HG02840 (cell line): Measurements from ENCODE around the gene MYO1G.
"Not testable (repeated sequence)": the region's sequence is repeated elsewhere in the genome, so short reads cannot be mapped to it uniquely, and the experiment has no call there.

Source experiments
- ATAC-seq: cut with Tn5 transposase; IDR thresholded peaks from one replicate; pipeline ENCODE4 v1.9.1; 2021; ENCODE audit warnings: mild to moderate bottlenecking, moderate library complexity, moderate number of reproducible peaks; ENCODE audit not compliant: unreplicated experiment, low FRiP score

MYO1G gene

DNA sequence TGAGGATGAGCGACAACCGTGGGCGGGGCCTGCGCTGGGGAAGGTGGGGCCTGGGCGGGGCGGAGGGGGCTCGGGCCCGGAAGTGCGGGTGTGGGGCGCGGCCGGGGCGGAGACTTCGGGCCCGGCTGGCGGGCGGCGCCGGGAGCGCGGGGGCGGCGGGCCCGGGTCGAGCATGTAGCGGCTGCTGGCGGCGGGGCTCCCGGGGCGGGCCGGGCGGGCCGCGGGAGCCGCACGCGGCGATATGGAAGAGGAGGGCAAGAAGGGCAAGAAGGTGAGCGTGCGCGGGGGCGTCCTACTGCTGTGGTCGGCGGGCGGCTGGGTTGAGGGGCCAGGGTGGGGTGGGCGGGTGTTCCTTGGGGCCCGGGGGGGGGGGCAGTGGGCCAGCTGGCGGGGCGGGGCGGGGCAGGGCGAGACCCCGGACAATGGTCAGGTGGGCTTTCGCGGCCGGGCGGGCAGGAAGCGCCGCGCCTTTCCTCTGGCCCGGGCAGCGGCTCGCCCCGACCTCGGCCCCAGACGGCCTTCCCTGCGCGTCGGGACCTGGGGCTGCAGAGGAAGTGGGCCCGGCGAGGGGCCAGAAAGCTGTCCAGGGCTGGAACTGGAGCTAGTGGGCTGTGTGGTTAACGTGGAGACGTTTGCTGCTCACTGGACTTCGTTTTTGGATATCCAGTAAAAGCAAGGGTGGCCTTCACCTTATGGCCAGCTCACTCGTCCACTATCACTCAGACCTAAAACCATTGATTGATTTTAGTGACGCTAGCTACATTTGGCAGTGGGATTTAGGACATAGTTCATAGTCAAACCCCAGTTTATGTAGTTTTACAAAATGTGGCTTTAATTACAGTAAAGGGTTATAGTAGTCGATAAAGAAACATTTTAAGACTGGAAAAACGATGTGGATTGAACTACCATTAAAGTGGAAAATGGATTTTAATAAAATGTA, 21.5 kb upstream of the MYO1G start, which contains the start of gene CCM2:
CCM2 (plus strand) TSS at position 109 of the 940 bp plus-strand sequence; CDS start at position 242, 133 bp downstream.
- ATAC-seq = peak; percentile 1

GRCh38 chr7:44999245-45000092, 20.7 kb upstream of the MYO1G start:
- ATAC-seq = peak; percentile 66

DNA sequence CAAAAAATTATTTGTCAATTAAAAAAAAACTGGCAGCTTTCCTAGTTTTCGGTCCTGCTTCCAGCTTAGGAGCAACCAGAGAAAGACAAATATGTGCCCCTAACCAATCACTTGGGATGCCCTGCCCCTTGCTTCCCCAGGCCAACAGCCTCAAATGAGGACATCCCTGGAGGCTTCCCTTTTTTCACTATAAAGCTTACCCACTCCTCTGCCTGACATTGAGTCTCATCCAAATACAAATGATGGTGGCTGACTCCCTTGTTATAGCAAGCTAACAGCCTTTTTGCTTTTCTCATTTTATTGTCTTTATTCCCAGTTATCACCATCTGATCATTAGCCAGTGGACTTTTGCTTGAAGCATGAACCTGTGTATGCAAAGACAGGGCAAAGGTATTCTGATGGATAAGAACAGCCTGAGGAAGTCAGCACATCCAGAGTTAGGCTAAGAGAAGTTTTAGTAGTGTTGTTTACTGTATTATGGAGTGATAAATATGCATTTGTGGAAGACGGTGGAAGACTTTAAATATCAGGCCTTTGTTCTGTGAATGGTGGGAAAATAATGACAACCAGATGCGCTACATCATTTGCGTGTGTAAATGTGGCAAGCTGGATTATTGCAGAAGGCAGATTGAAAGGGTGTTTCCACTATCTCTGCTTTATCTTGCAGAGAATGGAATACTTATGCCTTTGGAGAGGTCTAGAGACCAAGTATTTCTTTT, 19.5 kb upstream of the MYO1G start:
- no peak for ATAC-seq

DNA sequence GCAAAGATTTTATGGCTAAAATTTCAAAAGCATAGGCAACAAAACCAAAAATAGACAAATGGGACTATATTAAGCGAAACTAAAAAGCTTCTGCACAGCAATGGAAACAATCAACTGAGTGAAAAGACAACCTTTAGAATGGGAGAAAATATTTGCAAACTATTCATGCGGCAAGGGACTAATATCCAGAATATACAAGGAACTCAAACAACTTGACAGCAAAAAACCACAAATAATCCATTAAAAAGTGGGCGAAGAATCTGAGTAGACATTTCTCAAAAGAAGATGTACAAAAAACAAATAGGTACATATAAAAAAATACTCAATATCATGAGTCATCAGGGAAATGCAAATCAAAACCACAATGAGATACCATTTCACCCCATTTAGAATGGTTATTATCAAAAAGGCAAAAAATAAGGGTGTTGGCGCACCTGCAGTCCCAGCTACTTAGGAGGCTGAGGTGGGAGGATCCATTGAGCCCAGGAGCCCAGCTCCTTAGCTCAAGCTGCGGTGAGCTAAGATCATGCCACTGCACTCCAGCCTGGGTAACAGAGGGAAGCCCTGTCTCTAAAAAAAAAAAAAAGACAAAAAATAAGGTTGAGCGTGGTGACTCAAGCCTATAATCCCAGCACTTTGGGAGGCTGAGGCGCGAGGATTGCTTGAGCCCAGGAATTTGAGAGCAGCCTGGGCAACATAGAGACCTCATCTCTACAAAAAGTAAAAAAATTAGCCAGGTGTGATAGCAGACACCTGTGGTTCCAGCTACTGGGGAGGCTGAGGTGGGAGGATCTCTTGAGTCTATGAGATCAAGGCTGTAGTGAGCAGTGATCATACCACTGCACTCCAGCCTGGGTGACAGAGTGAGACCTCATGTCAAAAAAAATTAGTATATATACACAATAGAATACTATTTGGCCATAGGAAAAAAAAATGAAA, 17.0 kb upstream of the MYO1G start:
- ATAC-seq = no peak

GRCh38 chr7:44994877-44995554, 16.2 kb upstream of the MYO1G start:
- ATAC-seq = no peak

DNA sequence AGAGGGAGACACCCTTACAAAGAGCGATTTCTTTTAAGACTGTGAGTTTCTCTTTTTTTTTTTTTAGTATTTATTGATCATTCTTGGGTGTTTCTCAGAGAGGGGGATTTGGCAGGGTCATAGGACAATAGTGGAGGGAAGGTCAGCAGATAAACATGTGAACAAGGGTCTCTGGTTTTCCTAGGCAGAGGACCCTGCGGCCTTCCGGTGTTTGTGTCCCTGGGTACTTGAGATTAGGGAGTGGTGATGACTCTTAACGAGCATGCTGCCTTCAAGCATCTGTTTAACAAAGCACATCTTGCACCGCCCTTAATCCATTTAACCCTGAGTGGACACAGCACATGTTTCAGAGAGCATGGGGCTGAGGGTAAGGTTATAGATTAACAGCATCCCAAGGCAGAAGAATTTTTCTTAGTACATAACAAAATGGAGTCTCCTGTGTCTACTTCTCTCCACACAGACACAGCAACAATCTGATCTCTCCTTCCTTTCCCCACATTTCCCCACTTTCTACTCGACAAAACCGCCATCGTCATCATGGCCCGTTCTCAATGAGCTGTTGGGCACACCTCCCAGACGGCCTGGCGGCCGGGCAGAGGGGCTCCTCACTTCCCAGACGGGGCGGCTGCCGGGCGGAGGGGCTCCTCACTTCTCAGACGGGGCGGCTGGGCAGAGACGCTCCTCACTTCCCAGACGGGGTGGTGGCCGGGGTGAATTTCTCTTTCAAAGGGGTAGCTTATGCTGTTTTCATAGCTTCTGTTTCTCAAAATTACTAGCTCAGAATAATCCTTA, 13.4 kb upstream of the MYO1G start:
- not testable (repeated sequence) for ATAC-seq

DNA sequence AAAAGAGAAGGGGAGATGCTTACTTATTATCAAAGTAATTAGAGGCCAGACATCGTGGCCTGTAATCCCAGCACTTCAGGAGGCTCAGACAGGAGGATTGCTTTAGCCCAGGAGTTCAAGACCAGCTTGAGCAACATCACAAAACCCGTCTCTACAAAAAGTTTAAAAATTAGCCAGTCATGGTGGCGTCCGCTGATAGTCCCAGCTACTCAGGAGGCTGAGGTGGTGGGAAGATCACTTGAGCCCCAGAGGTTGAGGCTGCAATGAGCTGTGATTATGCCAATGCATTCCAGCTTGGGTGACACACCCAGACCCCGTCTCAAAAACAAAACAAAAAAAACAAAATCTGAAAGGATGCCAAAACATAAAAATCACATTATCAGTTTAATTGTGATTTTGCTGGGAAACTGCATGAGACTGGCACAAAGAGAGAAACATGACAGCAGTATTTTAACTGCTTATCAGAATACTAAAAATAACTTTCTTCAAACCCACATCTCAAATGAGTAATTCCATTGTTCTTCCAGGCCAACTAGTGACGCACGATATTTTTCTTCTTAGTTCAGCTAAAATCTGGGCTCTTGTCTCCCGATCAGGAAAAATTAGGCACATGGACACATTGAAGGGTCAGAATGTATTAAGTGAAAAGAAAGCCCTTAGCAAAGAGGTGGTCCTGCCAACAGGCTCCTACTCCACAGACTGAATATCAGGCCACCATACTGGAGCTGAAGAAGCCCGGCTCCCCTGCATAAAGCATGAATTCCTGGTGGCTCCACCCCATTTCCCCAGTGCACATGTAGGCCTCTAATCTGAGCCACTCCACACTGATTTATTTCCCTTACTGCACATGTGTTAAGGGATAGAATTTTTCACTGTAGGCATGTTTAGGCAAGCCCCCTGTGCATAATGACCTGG, 11.6 kb upstream of the MYO1G start:
- ATAC-seq = no peak

GRCh38 chr7:44989132-44989531, 10.3 kb upstream of the MYO1G start:
- no peak for ATAC-seq

- no peak for ATAC-seq
These were observed 9.9 kb upstream of the MYO1G start for GRCh38 chr7:44988701-44989100.

DNA sequence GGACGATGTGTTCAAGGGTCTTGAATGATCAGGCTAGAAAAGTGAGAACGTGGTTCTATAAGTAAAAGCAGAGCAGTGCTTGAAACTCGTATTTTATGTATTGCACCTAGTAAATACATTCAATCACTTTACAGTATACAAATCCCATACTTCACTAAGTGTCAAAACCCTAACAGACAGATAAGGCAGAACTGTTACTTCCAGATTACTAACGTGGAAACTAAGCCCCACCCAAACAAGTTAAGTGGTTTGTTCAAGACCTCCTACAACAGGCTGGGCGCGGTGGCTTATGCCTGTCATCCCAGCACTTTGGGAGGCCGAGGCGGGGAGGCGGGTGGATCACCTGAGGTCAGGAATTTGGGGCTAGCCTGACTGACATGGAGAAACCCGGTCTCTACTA, 9.2 kb upstream of the MYO1G start:
- ATAC-seq = no peak

DNA sequence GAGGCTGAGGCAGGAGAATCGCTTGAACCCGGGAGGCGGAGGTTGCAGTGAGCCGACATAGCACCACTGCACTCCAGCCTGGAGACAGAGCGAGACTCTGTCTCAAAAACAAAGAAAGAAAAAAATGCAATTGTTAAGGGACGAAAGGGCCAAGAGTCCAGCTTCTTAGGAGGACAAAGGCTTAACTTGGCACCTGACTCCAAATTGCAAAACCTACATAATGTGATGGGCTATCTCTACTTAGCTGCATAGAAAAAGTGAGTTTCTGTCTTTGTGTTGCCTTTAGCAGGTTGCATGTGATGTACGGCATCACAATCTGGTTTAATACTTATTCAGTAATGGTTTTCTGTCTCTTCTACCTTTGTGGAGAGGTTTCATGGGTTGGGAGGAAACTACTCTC, 8.6 kb upstream of the MYO1G start:
- ATAC-seq = no peak

DNA sequence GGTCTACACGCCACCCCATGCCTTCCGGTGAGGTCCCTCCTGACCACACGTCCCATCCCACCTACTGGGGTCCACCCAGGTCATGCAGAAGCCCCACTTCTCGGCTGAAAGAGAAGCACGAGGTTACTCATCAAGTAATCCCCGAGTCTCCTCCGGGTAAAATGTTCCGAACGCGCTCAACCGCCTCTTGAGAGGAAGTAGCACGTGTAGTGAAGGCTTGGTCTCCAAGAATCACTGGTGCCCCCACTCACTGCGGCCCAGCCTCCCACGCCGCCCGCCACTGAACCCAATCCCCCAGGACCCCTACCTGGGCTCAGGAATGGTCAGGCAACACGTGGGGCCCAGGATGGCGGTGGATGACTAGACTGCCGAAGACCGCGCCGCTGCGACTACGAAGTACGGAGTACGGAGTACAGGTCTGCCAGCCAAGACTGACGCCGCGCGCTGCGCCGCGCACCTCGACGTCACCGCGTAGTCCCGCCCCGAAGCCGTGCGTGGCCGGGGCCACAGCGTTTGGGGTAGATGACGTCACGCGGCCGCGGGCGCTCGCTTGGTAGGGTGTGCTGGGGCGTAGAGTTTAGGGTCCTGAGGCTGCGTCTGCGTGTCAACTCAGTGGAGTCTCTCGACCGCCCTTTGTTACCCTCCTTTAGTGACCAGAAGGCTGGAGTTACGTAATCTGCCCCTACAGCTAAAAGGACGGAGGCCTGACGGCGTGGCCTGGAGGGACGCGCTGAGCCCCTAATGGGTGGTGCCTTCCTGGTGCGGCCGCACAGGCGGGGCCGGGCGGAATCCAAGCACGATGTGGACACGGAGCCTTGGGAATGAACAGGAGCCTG, 7.6 kb upstream of the MYO1G start:
- ATAC-seq = peak; percentile 92

- no peak for ATAC-seq
These were observed 7.0 kb upstream of the MYO1G start for GRCh38 chr7:44985900-44986217.

DNA sequence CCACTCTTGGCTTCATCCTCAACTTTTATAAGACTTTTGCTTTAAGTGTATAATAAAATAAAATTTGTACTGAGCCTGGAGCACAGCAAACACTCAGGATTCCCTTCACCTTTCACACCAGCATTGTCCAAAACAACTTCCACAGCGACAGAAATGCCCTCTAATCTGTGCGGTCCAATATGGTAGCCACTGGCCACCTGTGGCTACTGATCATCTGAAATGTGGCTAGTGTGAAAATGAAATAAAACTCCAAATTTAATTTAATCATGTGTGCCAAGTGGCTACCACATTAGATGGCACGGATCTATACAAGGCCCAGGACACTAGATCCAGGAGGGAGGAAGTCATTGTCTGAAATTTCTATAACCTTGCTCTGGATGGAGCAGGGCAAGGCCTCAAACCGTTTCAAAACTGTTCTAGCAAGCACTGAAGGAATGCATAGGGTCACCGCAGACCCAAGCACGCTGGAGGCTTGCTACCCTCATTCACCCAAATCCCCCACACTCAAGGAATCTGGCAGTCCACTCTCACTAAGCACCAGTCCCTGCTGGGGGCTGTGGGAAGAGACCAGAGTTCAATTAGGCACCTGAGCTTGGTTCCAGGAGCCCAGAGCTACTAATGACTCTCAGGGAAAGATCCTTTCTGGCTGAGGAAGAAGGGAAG, 6.3 kb upstream of the MYO1G start:
- no peak for ATAC-seq

- no peak for ATAC-seq
These were observed 5.6 kb upstream of the MYO1G start for GRCh38 chr7:44984478-44984758.
